Keratinocyte (primary cell): ENCODE data around the gene SLIT3. TPM values are rescaled to one million over a fixed set of nuclear protein-coding genes. Genes with fewer than 3 reads are reported as not detected.

Experiments
- DNase-seq: peaks from one replicate; pipeline ENCODE4 v3.0.0-alpha.2; 2011; ENCODE audit warnings: low read depth, missing footprints, low spot score
- FAIRE-seq: peaks from 2 replicates; lab custom pipeline; 2011; peaks lifted over from hg19 to GRCh38; lab: Jason Lieb, UNC
- H2AFZ ChIP-seq: 2 replicates; pipeline ENCODE4 v1.6.0; 2012; ENCODE audit warnings: low read length, control low read depth, inconsistent platforms; ENCODE audit not compliant: control insufficient read depth
- H3K27ac ChIP-seq: 2 replicates; pipeline ENCODE4 v1.5.1; 2011; ENCODE audit warnings: low read length; ENCODE audit not compliant: control insufficient read depth, insufficient read depth
- H3K27me3 ChIP-seq: 3 replicates; pipeline ENCODE4 v1.6.0; 2011; ENCODE audit warnings: low read length; ENCODE audit not compliant: control insufficient read depth, insufficient read depth; ENCODE audit errors: extremely low read depth
- H3K36me3 ChIP-seq, 2 experiments: 2 replicates in 1 of 2; 3 replicates in 1 of 2; pipeline ENCODE4 v1.5.1; 2011; ENCODE audit warnings: low read length in 2 of 2, mild to moderate bottlenecking in 1 of 2; ENCODE audit not compliant: control insufficient read depth in 2 of 2, insufficient read depth in 2 of 2; ENCODE audit errors: extremely low read depth in 1 of 2
- H3K4me1 ChIP-seq: 3 replicates; pipeline ENCODE4 v1.5.1; 2011; ENCODE audit warnings: low read length; ENCODE audit not compliant: control insufficient read depth, insufficient read depth; ENCODE audit errors: extremely low read depth
- H3K4me2 ChIP-seq: 3 replicates; pipeline ENCODE4 v1.6.0; 2011; ENCODE audit warnings: low read depth, low read length; ENCODE audit not compliant: control insufficient read depth, insufficient read depth; ENCODE audit errors: extremely low read depth
- H3K4me3 ChIP-seq, 3 experiments: fragments of 200-600 bp in 1 of 3; sonication (generic) in 1 of 3; 2 replicates in 2 of 3; 3 replicates in 1 of 3; pipeline ENCODE4 v1.5.1; 2011 to 2016; ENCODE audit warnings: low read length in 3 of 3, mild to moderate bottlenecking in 3 of 3, control low read depth in 2 of 3, inconsistent platforms in 1 of 3, low read depth in 1 of 3, mixed read lengths in 1 of 3, mixed run types in 1 of 3, moderate library complexity in 1 of 3; ENCODE audit not compliant: control insufficient read depth in 2 of 3, insufficient read depth in 2 of 3; ENCODE audit errors: extremely low read depth in 1 of 3
- H3K79me2 ChIP-seq: 2 replicates; pipeline ENCODE4 v1.6.0; 2012; ENCODE audit warnings: low read length; ENCODE audit not compliant: control insufficient read depth, insufficient read depth
- H3K9ac ChIP-seq: 3 replicates; pipeline ENCODE4 v1.6.0; 2011; ENCODE audit warnings: low read length; ENCODE audit not compliant: control insufficient read depth, insufficient read depth; ENCODE audit errors: extremely low read depth
- H3K9me1 ChIP-seq: 3 replicates; pipeline ENCODE4 v1.6.0; 2011; ENCODE audit warnings: low read length; ENCODE audit not compliant: control insufficient read depth, insufficient read depth; ENCODE audit errors: extremely low read depth
- H3K9me3 ChIP-seq: 2 replicates; pipeline ENCODE4 v1.5.1; 2012; ENCODE audit warnings: low read depth, low read length; ENCODE audit not compliant: control insufficient read depth
- H4K20me1 ChIP-seq: 3 replicates; pipeline ENCODE4 v1.6.0; 2011; ENCODE audit warnings: low read length; ENCODE audit not compliant: control insufficient read depth, insufficient read depth; ENCODE audit errors: extremely low read depth
- CTCF ChIP-seq, 3 experiments: IDR thresholded peaks in 1 of 3; conservative IDR thresholded peaks in 1 of 3; optimal IDR thresholded peaks in 1 of 3; 2 replicates in 2 of 3; 3 replicates in 1 of 3; pipeline versions ENCODE3 to v1.5.1; 2011; ENCODE audit warnings: low read length in 3 of 3, mild to moderate bottlenecking in 3 of 3, moderate library complexity in 2 of 3, control low read depth in 1 of 3, inconsistent platforms in 1 of 3; ENCODE audit not compliant: insufficient read depth in 2 of 3; ENCODE audit errors: extremely low read depth in 1 of 3
- EZH2 ChIP-seq: IDR thresholded peaks from one replicate; pipeline ENCODE4 v1.6.1; 2012; ENCODE audit warnings: inconsistent platforms, mild to moderate bottlenecking, low read length, moderate library complexity
- dilution Hi-C: fragments of 300-500 bp; cut with MboI; formaldehyde crosslinking; loops from one replicate; pipeline ENCODE4 v1.7.0; 2020; ENCODE audit warnings: low sequenced_read_pairs; ENCODE audit not compliant: extremely low pct_ligation_motif_present
- polyA plus RNA-seq, 5 experiments: library from polyadenylated mRNA; depleted of rRNA in 3 of 5; stranded (reverse) in 3 of 5; stranded (forward) in 1 of 5; unstranded in 1 of 5; fragments of >200 nt; gene quantifications; 1 replicate in 1 of 5; 2 replicates in 3 of 5; 3 replicates in 1 of 5; pipeline versions ENCODE4 v1.2.1 to v1.2.3, GENCODE V29; 2011 to 2012; ENCODE audit warnings: missing spikeins in 2 of 5, low read depth in 1 of 5, low replicate concordance in 1 of 5

SLIT3 gene
- polyA plus RNA-seq, 1 donor (not counting 4 experiments of a cell fraction or from before 2014, with no cell fraction given): 2.4 TPM

GRCh38 chr5:168803541-168803940 is 497.4 kb downstream of the SLIT3 start:
- no peak for FAIRE-seq
- no peak overlapping the region for H3K27ac ChIP-seq
- H3K4me1 ChIP-seq: no peaks in the 10 kb centered on the region
- no peak for TF ChIP-seq EZH2
- no peak for TF ChIP-seq CTCF (optimal IDR thresholded peaks at IDR 0.05 in 1 of 3, IDR thresholded peaks at IDR 0.05 in 1 of 3, conservative IDR thresholded peaks at IDR 0.05 in 1 of 3; ENCODE audit: extremely low read depth in 1 of 3, insufficient read depth in 2 of 3, low read length in 3 of 3)
- H3K9me1 ChIP-seq: no peaks in the 10 kb centered on the region
- dilution Hi-C loops: no loop called here
- DNase-seq: no peak
- no peak overlapping the region for H3K9ac ChIP-seq
- no peaks in the 10 kb centered on the region for H3K36me3 ChIP-seq
- no peaks in the 10 kb centered on the region for H3K9me3 ChIP-seq
- H3K27me3 ChIP-seq: no peaks in the 10 kb centered on the region
- no peaks in the 10 kb centered on the region for H4K20me1 ChIP-seq
- no peak overlapping the region for H3K4me3 ChIP-seq
- no peaks in the 10 kb centered on the region for H3K79me2 ChIP-seq
- no peak overlapping the region for H2AFZ ChIP-seq
- H3K4me2 ChIP-seq: no peak overlapping the region

GRCh38 chr5:168802337-168802736 is 498.6 kb downstream of the SLIT3 start:
- Histone ChIP-seq H2AFZ (no peak overlapping the region), H3K4me2 (no peak overlapping the region), H3K36me3 (no peaks in the 10 kb centered on the region), H3K4me3 (no peak overlapping the region), H3K9me1 (no peaks in the 10 kb centered on the region), H3K79me2 (no peaks in the 10 kb centered on the region), H3K27me3 (no peaks in the 10 kb centered on the region), H3K4me1 (no peaks in the 10 kb centered on the region), H3K9me3 (no peaks in the 10 kb centered on the region), H4K20me1 (no peaks in the 10 kb centered on the region), H3K9ac (no peak overlapping the region), H3K27ac (no peak overlapping the region)
- no peak for TF ChIP-seq EZH2
- dilution Hi-C loops: no loop called here
- DNase-seq: no peak
- FAIRE-seq: no peak

GRCh38 chr5:168801567-168801966 is 499.4 kb downstream of the SLIT3 start:
- no peak overlapping the region for H3K4me2 ChIP-seq

More at GRCh38 chr5:168801567-168801966, 499.4 kb downstream of the SLIT3 start:
- no peaks in the 10 kb centered on the region for H3K4me1 ChIP-seq
- FAIRE-seq (no peak), DNase-seq (no peak)
- H3K4me3 ChIP-seq: no peak overlapping the region
- no peak overlapping the region for H3K9ac ChIP-seq
- no peaks in the 10 kb centered on the region for H3K36me3 ChIP-seq
- TF ChIP-seq CTCF (optimal IDR thresholded peaks at IDR 0.05 in 1 of 3, IDR thresholded peaks at IDR 0.05 in 1 of 3, conservative IDR thresholded peaks at IDR 0.05 in 1 of 3; ENCODE audit: extremely low read depth in 1 of 3, insufficient read depth in 2 of 3, low read length in 3 of 3) (no peak), EZH2 (no peak)
- no peaks in the 10 kb centered on the region for H3K9me1 ChIP-seq
- no peaks in the 10 kb centered on the region for H4K20me1 ChIP-seq
- H2AFZ ChIP-seq: no peak overlapping the region
- no peaks in the 10 kb centered on the region for H3K27me3 ChIP-seq
- dilution Hi-C loops: no loop called here
- no peak overlapping the region for H3K27ac ChIP-seq
- H3K9me3 ChIP-seq: no peaks in the 10 kb centered on the region
- no peaks in the 10 kb centered on the region for H3K79me2 ChIP-seq
